Astrocyte (in vitro differentiated cells and primary cell): Measurements from ENCODE around the gene SVIL. TPM values are rescaled to one million over a fixed set of nuclear protein-coding genes. Genes with fewer than 3 reads are reported as not detected.
"Not testable (repeated sequence)": the region's sequence is repeated elsewhere in the genome, so short reads cannot be mapped to it uniquely, and the experiment has no call there.

ENCODE experiments used
- DNase-seq: peaks from one replicate; pipeline ENCODE4 v3.0.0-alpha.2; 2010; ENCODE audit warnings: low read depth
- FAIRE-seq: peaks from 2 replicates; lab custom pipeline; 2011; peaks lifted over from hg19 to GRCh38; lab: Jason Lieb, UNC
- H2AFZ ChIP-seq: 2 replicates; pipeline ENCODE4 v1.6.0; 2012; ENCODE audit warnings: low read depth, low read length, inconsistent platforms
- H3K27ac ChIP-seq: 2 replicates; pipeline ENCODE4 v1.5.1; 2011; ENCODE audit warnings: low read depth, low read length, inconsistent platforms
- H3K27me3 ChIP-seq: 2 replicates; pipeline ENCODE4 v1.6.0; 2011; ENCODE audit warnings: low read length, inconsistent platforms; ENCODE audit not compliant: insufficient read depth
- H3K36me3 ChIP-seq: 2 replicates; pipeline ENCODE4 v1.5.1; 2011; ENCODE audit warnings: low read length, inconsistent platforms; ENCODE audit not compliant: insufficient read depth
- H3K4me1 ChIP-seq: 2 replicates; pipeline ENCODE4 v1.5.1; 2011; ENCODE audit warnings: low read length, inconsistent platforms; ENCODE audit not compliant: insufficient read depth
- H3K4me2 ChIP-seq: 2 replicates; pipeline ENCODE4 v1.6.0; 2012; ENCODE audit warnings: low read length, inconsistent platforms
- H3K4me3 ChIP-seq: 2 replicates; pipeline ENCODE4 v1.5.1; 2011; ENCODE audit warnings: low read depth, mild to moderate bottlenecking, low read length, inconsistent platforms; ENCODE audit not compliant: insufficient read depth
- H3K79me2 ChIP-seq: 2 replicates; pipeline ENCODE4 v1.6.0; 2012; ENCODE audit warnings: mild to moderate bottlenecking, low read length, inconsistent platforms; ENCODE audit not compliant: insufficient read depth
- H3K9ac ChIP-seq: 2 replicates; pipeline ENCODE4 v1.6.0; 2012; ENCODE audit warnings: mild to moderate bottlenecking, low read length, inconsistent platforms
- H3K9me3 ChIP-seq: 2 replicates; pipeline ENCODE4 v1.5.1; 2012; ENCODE audit warnings: low read depth, mild to moderate bottlenecking, low read length, inconsistent platforms; ENCODE audit not compliant: insufficient read depth
- H4K20me1 ChIP-seq: 2 replicates; pipeline ENCODE4 v1.6.0; 2012; ENCODE audit warnings: low read length, inconsistent platforms; ENCODE audit not compliant: insufficient read depth
- H3K27ac Mint-ChIP-seq: one replicate; pipeline ENCODE4 v1.8.0; 2021; ENCODE audit warnings: mild to moderate bottlenecking, mixed read lengths; ENCODE audit not compliant: unreplicated experiment
- H3K27me3 Mint-ChIP-seq: one replicate; pipeline ENCODE4 v1.8.0; 2021; ENCODE audit warnings: low read depth, mixed read lengths; ENCODE audit not compliant: unreplicated experiment
- H3K36me3 Mint-ChIP-seq: one replicate; pipeline ENCODE4 v1.8.0; 2021; ENCODE audit warnings: low read depth, mixed read lengths; ENCODE audit not compliant: unreplicated experiment
- H3K4me1 Mint-ChIP-seq: one replicate; pipeline ENCODE4 v1.8.0; 2021; ENCODE audit warnings: low read depth, mixed read lengths; ENCODE audit not compliant: unreplicated experiment
- H3K4me3 Mint-ChIP-seq: one replicate; pipeline ENCODE4 v1.8.0; 2021; ENCODE audit warnings: mild to moderate bottlenecking, moderate library complexity, mixed read lengths; ENCODE audit not compliant: unreplicated experiment
- H3K9me3 Mint-ChIP-seq: one replicate; pipeline ENCODE4 v1.8.0; 2021; ENCODE audit warnings: mild to moderate bottlenecking, mixed read lengths; ENCODE audit not compliant: unreplicated experiment
- EZH2 ChIP-seq: IDR thresholded peaks from 2 replicates; pipeline ENCODE4 v1.6.1; 2012; ENCODE audit warnings: mild to moderate bottlenecking, low read length, inconsistent platforms; ENCODE audit not compliant: insufficient read depth
- total RNA-seq: library from RNA; stranded (reverse); gene quantifications from 2 replicates; pipeline ENCODE4 v1.2.1, GENCODE V29; 2021
- TF ChIP-seq, protein P1 (sequence below): IDR thresholded peaks from 2 replicates; pipeline ENCODE4 v1.5.1; 2011; ENCODE audit warnings: low read depth, mild to moderate bottlenecking, inconsistent platforms, low read length, moderate library complexity; ENCODE audit not compliant: insufficient read depth

Gene SVIL
- total RNA-seq, 1 donor from 2014 or later: 70.4 TPM

DNA sequence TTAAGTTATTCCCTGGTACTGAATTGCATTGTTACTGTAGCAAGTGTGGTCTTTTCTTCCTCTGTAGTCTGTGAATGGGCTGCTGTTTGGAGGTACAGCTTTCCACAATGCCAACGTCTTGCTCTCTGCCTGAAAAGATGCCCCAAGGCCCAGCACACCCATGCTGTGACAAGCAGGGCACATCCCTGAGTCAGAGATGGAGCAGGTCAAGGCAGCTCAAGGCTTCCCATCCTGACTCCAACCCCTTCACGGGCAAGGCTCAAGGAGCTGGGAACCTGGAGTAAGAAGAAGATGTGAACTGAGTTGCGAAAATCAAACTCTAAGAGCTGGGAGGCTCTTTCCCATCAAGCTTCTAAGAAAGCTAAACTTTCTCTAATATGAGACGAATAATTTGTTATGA lies 27.2 kb downstream of the SVIL start:
- Histone ChIP-seq H3K27me3 (no peaks in the 10 kb centered on the region), H3K36me3 (no peaks in the 10 kb centered on the region), H3K9ac (no peak overlapping the region), H3K27ac (no peak overlapping the region), H3K4me1 (no peaks in the 10 kb centered on the region), H3K9me3 (peaks cover 4% of the 10 kb centered on the region), H2AFZ (no peak overlapping the region), H3K4me2 (no peak overlapping the region), H4K20me1 (peaks cover 75% of the 10 kb centered on the region), H3K79me2 (peaks cover 42% of the 10 kb centered on the region), H3K4me3 (no peak overlapping the region)
- FAIRE-seq (no peak), DNase-seq (no peak)
- TF ChIP-seq, protein P1, sequence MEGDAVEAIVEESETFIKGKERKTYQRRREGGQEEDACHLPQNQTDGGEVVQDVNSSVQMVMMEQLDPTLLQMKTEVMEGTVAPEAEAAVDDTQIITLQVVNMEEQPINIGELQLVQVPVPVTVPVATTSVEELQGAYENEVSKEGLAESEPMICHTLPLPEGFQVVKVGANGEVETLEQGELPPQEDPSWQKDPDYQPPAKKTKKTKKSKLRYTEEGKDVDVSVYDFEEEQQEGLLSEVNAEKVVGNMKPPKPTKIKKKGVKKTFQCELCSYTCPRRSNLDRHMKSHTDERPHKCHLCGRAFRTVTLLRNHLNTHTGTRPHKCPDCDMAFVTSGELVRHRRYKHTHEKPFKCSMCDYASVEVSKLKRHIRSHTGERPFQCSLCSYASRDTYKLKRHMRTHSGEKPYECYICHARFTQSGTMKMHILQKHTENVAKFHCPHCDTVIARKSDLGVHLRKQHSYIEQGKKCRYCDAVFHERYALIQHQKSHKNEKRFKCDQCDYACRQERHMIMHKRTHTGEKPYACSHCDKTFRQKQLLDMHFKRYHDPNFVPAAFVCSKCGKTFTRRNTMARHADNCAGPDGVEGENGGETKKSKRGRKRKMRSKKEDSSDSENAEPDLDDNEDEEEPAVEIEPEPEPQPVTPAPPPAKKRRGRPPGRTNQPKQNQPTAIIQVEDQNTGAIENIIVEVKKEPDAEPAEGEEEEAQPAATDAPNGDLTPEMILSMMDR: no peak
- TF ChIP-seq EZH2: no peak
- no peak overlapping the region for H3K4me3 Mint-ChIP-seq
- no peaks in the 10 kb centered on the region for H3K27me3 Mint-ChIP-seq
- H3K27ac Mint-ChIP-seq: no peak overlapping the region
- H3K4me1 Mint-ChIP-seq: peaks cover 30% of the 10 kb centered on the region
- H3K36me3 Mint-ChIP-seq: peaks cover 21% of the 10 kb centered on the region
- peaks cover 2% of the 10 kb centered on the region for H3K9me3 Mint-ChIP-seq

DNA sequence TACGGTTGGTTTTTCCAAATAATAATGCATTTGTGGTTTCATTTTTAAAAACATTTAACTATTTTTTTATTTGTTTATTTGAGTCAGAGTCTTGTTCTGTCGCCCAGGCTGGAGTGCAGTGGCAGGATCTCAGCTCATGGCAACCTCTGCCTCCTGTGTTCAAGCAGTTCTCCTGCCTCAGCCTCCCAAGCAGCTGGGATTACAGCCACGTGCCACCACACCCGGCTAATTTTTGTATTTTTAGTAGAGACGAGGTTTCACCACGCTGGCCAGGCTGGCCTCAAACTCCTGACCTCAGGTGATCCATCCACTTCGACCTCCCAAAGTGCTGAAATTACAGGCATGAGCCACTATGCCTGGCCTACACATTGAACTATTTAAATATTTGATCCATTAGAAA lies 28.1 kb downstream of the SVIL start:
- H3K9me3 Mint-ChIP-seq, H2AFZ ChIP-seq, H3K27me3 ChIP-seq, H3K9me3 ChIP-seq, H3K4me2 ChIP-seq, H3K27ac Mint-ChIP-seq, FAIRE-seq, DNase-seq, H3K27me3 Mint-ChIP-seq, H3K36me3 ChIP-seq, H3K9ac ChIP-seq, H3K27ac ChIP-seq, H3K4me3 ChIP-seq, H3K4me3 Mint-ChIP-seq, H3K4me1 ChIP-seq: not testable (repeated sequence)
- Mint-ChIP-seq H3K4me1 (peaks cover 27% of the 10 kb centered on the region), H3K36me3 (peaks cover 21% of the 10 kb centered on the region)
- Histone ChIP-seq H4K20me1 (peaks cover 75% of the 10 kb centered on the region), H3K79me2 (peaks cover 34% of the 10 kb centered on the region)

DNA sequence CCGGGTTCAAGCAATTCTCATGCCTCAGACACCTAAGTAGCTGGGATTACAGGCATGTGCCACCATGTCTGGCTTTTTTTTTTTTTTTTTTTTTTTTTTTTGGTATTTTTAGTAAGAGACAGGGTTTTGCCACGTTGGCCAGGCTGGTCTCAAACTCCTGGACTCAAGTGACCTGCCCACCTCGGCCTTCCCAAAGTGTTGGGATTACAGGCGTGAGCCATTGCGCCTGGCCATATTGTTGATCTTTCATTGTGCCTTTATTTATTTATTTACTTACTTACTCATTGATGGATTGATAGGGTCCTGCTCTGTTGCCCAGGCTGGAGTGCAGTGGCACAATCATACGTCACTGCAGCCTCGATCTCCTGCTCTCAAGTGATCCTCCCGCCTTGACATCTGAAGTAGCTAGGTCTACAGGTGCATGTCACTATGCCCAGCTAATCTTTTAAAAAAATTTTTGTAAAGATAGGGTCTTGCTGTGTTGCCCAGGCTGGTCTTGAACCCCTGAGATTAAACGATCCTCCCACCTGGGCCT lies 30.4 kb downstream of the SVIL start:
- H3K36me3 Mint-ChIP-seq: peaks cover 16% of the 10 kb centered on the region
- Histone ChIP-seq H3K79me2 (peaks cover 17% of the 10 kb centered on the region), H3K4me2 (no peak overlapping the region), H3K9ac (no peak overlapping the region), H2AFZ (no peak overlapping the region), H3K4me1 (peaks cover 8% of the 10 kb centered on the region), H4K20me1 (peaks cover 77% of the 10 kb centered on the region), H3K36me3 (peaks cover 3% of the 10 kb centered on the region), H3K27ac (no peak overlapping the region), H3K4me3 (no peak overlapping the region), H3K27me3 (no peaks in the 10 kb centered on the region), H3K9me3 (peaks cover 4% of the 10 kb centered on the region)
- FAIRE-seq (no peak), DNase-seq (no peak)
- TF ChIP-seq, protein P1: no peak
- TF ChIP-seq EZH2: no peak
- no peaks in the 10 kb centered on the region for H3K27me3 Mint-ChIP-seq
- no peaks in the 10 kb centered on the region for H3K9me3 Mint-ChIP-seq
- peaks cover 27% of the 10 kb centered on the region for H3K4me1 Mint-ChIP-seq
- no peak overlapping the region for H3K4me3 Mint-ChIP-seq
- no peak overlapping the region for H3K27ac Mint-ChIP-seq
